Kidney (tissue), 14 donors: Measurements from ENCODE around the gene HSBP1L1. TPM values are rescaled to one million over a fixed set of nuclear protein-coding genes. Genes with fewer than 3 reads are reported as not detected.

Experiments
- DNase-seq, 5 donors: peaks; one replicate each; pipeline ENCODE4 v3.0.0-alpha.2; 2013 to 2020
- FAIRE-seq: peaks from 2 replicates; lab custom pipeline; 2012; peaks lifted over from hg19 to GRCh38; lab: Jason Lieb, UNC
- H3K27ac ChIP-seq, 2 donors: one replicate each; pipeline ENCODE4 v1.7.0; 2013; ENCODE audit warnings: low read depth in 2 of 2, low read length in 2 of 2, inconsistent platforms in 1 of 2
- H3K27me3 ChIP-seq: one replicate; pipeline ENCODE4 v1.7.1; 2013; ENCODE audit warnings: low read length, inconsistent platforms; ENCODE audit not compliant: control insufficient read depth, insufficient read depth
- H3K36me3 ChIP-seq, 3 donors: one replicate each; pipeline versions ENCODE4 v1.7.0 to v1.7.1; 2013; ENCODE audit warnings: low read length in 3 of 3, control low read depth in 1 of 3, inconsistent platforms in 1 of 3; ENCODE audit not compliant: insufficient read depth in 3 of 3, control insufficient read depth in 2 of 3
- H3K4me1 ChIP-seq, 3 donors: one replicate each; pipeline versions ENCODE4 v1.7.0 to v1.7.1; 2013; ENCODE audit warnings: low read length in 3 of 3, inconsistent platforms in 1 of 3, low read depth in 1 of 3; ENCODE audit not compliant: control insufficient read depth in 2 of 3, insufficient read depth in 2 of 3
- H3K4me3 ChIP-seq, 3 donors: one replicate each; pipeline versions ENCODE4 v1.7.0 to v1.8.1; 2013; ENCODE audit warnings: low read length in 3 of 3, control low read depth in 1 of 3, inconsistent platforms in 1 of 3
- H3K9ac ChIP-seq, 3 donors: one replicate each; pipeline versions ENCODE4 v1.7.0 to v1.7.1; 2013; ENCODE audit warnings: low read length in 3 of 3, control low read depth in 1 of 3, inconsistent platforms in 1 of 3
- H3K9me3 ChIP-seq, 3 donors: one replicate each; pipeline versions ENCODE4 v1.7.0 to v1.7.1; 2013; ENCODE audit warnings: low read length in 3 of 3, control low read depth in 1 of 3, inconsistent platforms in 1 of 3; ENCODE audit not compliant: control insufficient read depth in 2 of 3, insufficient read depth in 1 of 3
- CTCF ChIP-seq: IDR thresholded peaks from 3 replicates; pipeline ENCODE4 v1.5.1; 2012; ENCODE audit warnings: mild to moderate bottlenecking, moderate library complexity, borderline replicate concordance; ENCODE audit not compliant: insufficient read depth; ENCODE audit errors: extremely low read depth
- intact Hi-C: fragments of 100-400 bp; cut with DNase I; formaldehyde crosslinking; loops from one replicate; pipeline ENCODE4 v1.11.1; 2022
- polyA plus RNA-seq: library from polyadenylated mRNA; stranded (reverse); fragments of 350-450 nt; fragmentation: Illumina TruSeq; extraction: RNeasy Lipid Tissue Mini Kit (QIAGEN cat#74804); gene quantifications from one replicate; pipeline ENCODE4 v1.2.3, GENCODE V29; 2014; ENCODE audit warnings: low read depth, low replicate concordance; ENCODE audit not compliant: insufficient read depth
- total RNA-seq: library from RNA; stranded (reverse); fragmentation: NEBNext Ultra II Directional; extraction: Animal tissue kit (Norgen Biotek cat#: 25700); gene quantifications from one replicate; pipeline ENCODE4 v1.2.1, GENCODE V29; 2021
- donor health status: control.
- donor health status: control.
- donor health status: control.
- donor health status: control.
- donor health status: control.
- donor health status: DM: yes; HTN: yes; CAD: no.
- donor health status: Normal renal cell carcinoma (clear cell type).

The HSBP1L1 gene
- total and polyA plus RNA-seq, 2 donors from 2014 or later: 26.0 to 43.6 TPM

- intact Hi-C loops: no loop called here
- no peak for FAIRE-seq
- H3K36me3 ChIP-seq: peaks cover 0 to 13% (median 3%) of the 10 kb centered on the region in 3 donors
Observed at GRCh38 chr18:79980585-79980984, 16.1 kb downstream of the HSBP1L1 start.

GRCh38 chr18:79982736-79983135 lies 18.3 kb downstream of the HSBP1L1 start:
- Histone ChIP-seq H3K27me3 (no peaks in the 10 kb centered on the region), H3K4me1 (peaks cover 0 to 10% (median 7%) of the 10 kb centered on the region in 3 donors), H3K27ac (no peak overlapping the region), H3K36me3 (peaks cover 0 to 4% (median 3%) of the 10 kb centered on the region in 3 donors), H3K4me3 (no peak overlapping the region), H3K9me3 (no peaks in the 10 kb centered on the region), H3K9ac (no peak overlapping the region)
- intact Hi-C loops: no loop called here
- DNase-seq: no peak
- TF ChIP-seq CTCF: no peak
- FAIRE-seq: no peak

More at GRCh38 chr18:79980585-79980984, 16.1 kb downstream of the HSBP1L1 start:
- peaks cover 0 to 10% (median 0%) of the 10 kb centered on the region in 3 donors for H3K4me1 ChIP-seq
- no peak overlapping the region for H3K27ac ChIP-seq
- H3K4me3 ChIP-seq: no peak overlapping the region
- TF ChIP-seq CTCF: no peak
- no peaks in the 10 kb centered on the region for H3K9me3 ChIP-seq
- DNase-seq: no peak
- H3K27me3 ChIP-seq: no peaks in the 10 kb centered on the region
- no peak overlapping the region for H3K9ac ChIP-seq

GRCh38 chr18:79983253-79983652 lies 18.8 kb downstream of the HSBP1L1 start:
- Histone ChIP-seq H3K27ac (no peak overlapping the region), H3K4me3 (no peak overlapping the region), H3K9me3 (no peaks in the 10 kb centered on the region), H3K9ac (no peak overlapping the region), H3K4me1 (peaks cover 0 to 10% (median 7%) of the 10 kb centered on the region in 3 donors), H3K27me3 (no peaks in the 10 kb centered on the region), H3K36me3 (peaks cover 0 to 4% (median 3%) of the 10 kb centered on the region in 3 donors)
- intact Hi-C loops: no loop called here
- FAIRE-seq: no peak
- DNase-seq: no peak
- no peak for TF ChIP-seq CTCF

- no peak for DNase-seq
Observed at GRCh38 chr18:79983793-79984192, 19.4 kb downstream of the HSBP1L1 start.

More at GRCh38 chr18:79983793-79984192, 19.4 kb downstream of the HSBP1L1 start:
- Histone ChIP-seq H3K4me3 (no peak overlapping the region), H3K9ac (no peak overlapping the region), H3K9me3 (no peaks in the 10 kb centered on the region), H3K4me1 (peaks cover 0 to 10% (median 7%) of the 10 kb centered on the region in 3 donors), H3K36me3 (peaks cover 0 to 4% (median 3%) of the 10 kb centered on the region in 3 donors), H3K27me3 (no peaks in the 10 kb centered on the region), H3K27ac (no peak overlapping the region)
- intact Hi-C loops: no loop called here
- no peak for FAIRE-seq
- no peak for TF ChIP-seq CTCF
